Activated CD4-positive, alpha-beta T cell treated with anti-CD3 and anti-CD28 coated beads, Interleukin-10, Interleukin-2, amounts not matched to agents 100 ng/mL and 50 ng/mL, durations not matched to agents 16 hours and 8 hours (primary cell): Measurements from ENCODE around the gene LOX.
A peak's percentile ranks its signal among the peaks of the same experiment; 100 is the strongest.

Experiments used
- DNase-seq: peaks from one replicate; pipeline ENCODE4 v3.0.0-alpha.2; 2020

The LOX gene, protein sequence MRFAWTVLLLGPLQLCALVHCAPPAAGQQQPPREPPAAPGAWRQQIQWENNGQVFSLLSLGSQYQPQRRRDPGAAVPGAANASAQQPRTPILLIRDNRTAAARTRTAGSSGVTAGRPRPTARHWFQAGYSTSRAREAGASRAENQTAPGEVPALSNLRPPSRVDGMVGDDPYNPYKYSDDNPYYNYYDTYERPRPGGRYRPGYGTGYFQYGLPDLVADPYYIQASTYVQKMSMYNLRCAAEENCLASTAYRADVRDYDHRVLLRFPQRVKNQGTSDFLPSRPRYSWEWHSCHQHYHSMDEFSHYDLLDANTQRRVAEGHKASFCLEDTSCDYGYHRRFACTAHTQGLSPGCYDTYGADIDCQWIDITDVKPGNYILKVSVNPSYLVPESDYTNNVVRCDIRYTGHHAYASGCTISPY

DNA sequence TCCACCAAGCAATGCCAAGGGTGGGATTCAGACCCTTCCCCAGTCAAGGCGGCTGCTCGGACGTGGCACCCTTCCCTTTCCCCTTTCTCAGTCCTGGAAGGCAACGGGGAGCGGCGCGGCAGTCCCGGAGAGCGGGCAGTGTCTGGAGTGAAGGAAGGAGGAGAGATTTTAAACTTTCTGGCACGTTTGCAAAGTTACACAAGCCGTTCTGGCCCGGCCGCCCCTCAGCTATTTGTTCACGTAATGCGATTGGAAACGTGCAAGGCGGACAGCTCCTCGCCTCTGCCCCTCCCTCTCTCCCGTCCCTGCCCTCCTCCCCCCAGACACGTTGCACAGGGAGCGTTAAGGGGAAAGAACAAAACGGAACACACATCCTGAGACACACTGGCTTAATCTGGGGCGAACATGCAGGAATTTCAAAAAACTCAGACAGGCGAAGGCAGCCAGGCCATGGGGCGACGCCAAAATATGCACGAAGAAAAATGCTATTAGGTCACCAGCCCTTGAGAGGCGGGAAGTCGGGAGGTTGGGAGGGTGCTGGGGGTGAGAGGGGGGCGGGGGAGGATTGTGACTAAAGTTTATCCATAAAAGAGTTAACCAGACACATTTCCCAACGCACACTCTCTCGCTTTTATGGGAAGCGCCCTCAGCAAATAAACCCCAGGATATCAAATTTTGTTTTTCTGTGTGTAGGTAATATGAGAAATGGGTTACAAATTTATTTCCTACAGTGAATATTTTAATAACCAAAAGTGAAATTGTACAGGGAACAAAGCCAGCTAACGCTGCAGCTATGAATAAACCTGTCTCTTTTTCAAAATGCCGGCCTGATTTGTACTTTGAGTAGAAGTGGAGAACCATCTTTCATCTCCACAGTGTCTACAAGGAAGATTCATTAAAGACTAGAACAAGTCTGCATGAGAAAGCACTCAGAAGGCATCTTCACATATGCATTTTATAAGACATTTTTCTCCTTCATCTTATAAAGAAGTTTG, at the start of gene LOX:
LOX (minus strand) TSS at position 144 of the 995 bp plus-strand sequence. CDS start 274 bp downstream, outside the sequence.
- no peak for DNase-seq

DNA sequence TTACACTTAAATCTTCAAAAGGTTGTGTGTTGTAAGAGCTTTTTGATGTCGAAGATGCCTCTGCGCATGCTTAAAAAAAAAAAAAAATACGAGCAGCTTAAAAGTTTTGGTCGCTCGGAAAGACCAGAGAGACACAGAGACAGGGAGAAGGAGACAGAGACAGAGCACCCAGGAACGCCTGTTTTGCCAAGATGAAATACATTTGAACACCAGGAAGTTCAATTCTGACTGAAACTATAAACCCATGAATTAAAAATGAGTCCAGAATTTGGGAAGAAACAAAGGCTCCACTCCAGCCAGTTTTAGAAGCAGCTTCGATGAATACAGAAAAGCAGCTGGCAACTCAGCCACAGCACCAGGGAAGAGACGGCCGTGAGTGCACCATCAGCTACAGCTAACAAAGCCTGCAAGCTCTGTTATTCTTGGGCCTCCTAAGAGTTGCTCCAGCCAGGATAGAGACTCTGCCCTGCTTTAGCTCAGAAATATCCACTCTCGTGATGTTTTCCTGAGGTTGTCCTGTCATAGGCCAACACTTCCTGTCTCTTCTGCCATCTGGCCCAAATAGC, 48.8 kb upstream of the LOX start:
- no peak for DNase-seq

DNA sequence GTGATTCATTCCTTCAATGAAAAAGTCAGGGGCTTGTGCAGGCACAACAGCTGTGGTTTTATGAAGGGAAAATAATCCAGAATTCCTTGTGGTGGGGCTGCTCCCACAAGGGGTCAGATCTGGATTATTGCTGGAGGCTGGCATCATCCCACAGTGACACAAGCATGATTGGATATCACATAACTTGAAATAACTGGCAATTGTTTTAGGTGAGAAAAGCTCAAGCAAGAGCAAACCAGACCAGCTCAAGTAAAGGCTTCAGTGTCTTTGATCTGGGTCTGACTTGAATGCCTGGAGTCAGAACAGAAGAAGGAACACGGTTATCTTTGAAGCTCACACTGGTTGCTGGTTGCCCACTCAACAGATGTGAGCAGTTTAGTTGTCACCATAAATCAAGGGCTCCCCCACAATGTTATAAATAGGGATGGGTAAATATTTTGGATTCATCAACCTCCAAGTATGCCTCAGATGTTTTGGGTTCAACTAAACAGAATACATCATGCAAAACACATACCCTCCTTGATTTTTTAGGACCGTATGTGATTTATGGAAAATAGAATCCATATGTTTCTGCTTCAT, 48.2 kb upstream of the LOX start:
- DNase-seq = no peak

DNA sequence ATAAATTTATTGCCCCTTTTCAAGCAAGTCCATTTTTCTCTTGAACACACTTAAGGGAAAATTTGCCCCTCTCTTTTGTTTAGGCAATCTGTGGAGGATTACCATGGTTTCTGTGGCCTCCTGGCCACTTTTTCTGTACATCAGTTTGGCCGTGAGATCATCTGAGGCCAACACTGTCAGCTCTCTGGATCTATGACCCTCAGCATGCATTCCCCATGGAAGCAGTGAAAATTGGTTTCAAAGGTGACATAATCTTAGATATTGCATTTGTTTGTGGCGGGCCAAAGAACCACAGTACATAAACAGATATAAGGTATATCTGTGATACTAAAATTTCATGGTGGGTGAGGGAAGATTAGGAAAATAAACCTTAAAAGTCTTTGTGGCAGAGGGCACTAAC, 46.7 kb upstream of the LOX start:
- DNase-seq = no peak

DNA sequence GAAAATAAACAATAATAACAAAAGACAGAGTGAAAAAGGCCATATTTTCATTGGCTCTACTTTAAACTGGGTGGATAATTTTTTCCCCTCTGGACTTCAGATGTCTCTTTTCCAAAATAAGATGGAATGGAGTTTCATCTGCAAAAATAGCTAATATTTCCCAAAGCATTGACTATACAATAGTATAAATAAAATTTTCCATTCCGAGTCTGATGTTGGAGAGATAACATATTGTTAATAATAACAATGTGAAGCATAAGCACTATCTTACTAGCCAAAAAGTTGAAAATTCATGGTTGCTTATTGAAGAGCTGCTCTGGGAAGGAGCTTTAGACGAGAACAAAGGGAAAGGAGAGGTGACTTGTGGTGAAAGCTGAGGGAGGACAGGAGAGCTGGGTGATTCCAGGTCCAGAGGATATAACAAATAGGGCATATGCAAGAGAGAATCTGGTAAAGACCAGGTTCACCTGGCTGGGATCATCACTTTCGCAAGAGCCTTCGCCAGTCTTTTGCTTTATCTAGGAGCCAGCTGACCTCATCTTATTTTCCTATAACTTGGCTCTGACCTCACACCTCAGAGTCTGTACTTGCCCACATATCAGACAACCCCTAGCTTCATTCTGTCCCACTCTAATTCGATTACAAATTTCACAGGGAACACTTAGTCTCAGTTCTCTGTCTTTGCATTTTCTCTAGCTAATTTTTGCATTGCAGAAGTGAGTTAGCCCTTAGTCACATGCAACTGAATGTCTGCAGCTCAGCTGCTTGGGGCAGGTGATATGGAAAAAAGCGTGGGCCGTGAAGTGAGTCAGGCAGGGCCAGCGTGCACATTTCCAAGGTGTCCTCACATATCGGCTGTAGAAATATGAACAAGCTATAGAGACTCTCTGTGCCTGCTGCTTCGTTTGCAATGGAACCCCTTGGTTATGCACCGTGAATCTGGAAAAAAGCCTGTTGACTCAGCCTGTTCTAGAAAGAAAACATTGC, 43.7 kb upstream of the LOX start:
- no peak for DNase-seq

DNA sequence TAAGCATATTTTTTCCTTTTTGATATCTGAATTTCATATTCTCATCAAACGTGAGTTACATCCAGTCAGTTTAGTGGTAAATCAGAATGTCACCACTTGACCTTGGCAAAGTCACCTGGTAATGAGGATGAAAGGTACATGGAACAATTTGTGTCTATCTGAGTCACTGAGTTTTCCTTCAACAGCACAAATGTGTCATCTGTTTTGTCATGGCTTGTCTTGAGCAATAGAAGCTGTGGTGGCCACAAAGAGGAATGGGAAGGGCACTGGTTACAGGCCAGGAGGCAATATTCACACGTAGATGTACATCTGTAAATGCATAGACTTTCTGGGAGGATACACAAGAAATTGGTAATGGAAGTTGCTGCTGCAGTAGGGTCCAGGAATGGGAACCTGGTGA, 42.9 kb upstream of the LOX start:
- DNase-seq = peak; percentile 4

DNA sequence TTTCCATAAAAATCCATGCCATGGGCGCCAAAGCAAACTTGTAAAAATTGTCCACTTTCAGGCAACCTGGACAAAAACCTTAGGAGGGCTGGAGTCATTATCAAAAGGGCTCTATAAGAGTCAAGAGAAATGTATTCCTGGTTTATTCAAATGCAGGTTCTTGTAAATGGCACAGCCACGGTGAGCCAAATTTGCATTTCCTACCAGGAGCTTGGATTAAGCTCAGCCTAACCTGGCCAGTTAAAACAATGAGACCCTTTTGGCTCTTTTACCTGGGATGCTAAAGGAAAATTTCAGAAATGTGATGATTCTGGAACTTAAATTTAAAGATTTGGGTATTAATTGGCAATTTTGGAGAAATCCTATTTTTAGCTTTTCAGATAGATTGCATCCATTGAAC, 42.4 kb upstream of the LOX start:
- no peak for DNase-seq

DNA sequence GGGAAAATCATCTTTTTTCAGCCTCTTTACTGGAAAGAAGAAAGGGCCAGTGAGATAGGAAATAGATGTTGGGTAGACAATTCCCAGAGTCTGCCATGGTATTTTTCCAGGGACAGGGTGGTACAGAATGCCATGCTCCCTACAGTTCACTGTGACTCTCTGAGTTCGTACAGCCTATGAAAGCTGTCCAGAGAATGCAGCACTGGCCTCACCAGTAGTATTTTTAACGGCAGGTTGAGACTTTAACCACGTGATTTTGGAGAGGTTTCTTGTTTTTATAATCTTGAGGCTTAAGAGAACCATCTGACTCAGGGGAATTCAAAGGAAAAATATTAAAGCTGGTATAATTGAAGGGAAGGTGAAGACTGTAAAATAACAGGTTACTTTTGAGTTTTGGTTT, 41.1 kb upstream of the LOX start:
- DNase-seq = no peak

DNA sequence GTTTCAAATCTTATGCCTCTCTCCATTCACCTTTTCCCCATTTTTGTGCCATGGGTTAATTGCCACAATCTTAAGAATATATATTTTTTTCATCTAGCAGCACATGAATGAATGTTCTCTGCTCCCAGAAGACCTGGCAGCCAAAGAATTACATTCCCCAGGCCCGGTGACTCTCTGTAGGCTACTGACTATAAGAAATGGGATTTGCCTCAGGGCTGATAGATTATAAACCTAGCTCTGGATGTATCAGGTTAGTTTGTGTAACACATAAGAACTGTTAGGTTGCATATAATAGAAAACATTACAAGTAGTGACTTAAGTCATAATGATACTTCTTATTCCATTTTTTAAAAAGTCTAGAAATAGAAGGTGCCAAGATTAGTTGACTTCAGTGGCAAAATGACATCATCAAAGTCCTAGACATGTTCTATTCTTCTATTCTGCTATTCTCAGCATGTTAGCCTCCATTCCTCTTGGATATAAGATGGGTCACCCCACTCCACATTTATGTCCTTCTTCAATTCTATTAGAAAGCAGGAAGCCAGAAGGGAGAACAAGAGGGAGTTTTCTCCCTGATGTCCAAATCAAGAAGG, 40.4 kb upstream of the LOX start:
- DNase-seq = no peak

DNA sequence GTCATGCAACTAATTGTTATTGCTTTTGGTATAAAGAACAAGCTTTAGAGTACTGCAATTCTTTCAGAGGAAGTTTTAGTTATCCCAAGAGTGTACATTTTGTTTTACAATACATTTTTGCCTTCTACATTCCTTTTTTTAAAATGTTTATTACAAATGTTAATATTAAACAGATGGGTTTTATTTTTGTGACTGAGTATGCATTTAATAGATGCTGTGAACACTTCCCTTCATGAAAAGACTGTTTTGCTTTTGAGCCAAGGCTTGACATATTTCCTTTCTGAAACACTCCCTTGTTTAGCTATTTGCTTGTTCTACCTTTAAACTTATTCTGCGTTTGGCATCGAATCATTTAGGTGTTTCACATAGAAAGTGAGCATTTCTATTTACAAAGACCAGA, 36.4 kb upstream of the LOX start:
- DNase-seq = no peak

DNA sequence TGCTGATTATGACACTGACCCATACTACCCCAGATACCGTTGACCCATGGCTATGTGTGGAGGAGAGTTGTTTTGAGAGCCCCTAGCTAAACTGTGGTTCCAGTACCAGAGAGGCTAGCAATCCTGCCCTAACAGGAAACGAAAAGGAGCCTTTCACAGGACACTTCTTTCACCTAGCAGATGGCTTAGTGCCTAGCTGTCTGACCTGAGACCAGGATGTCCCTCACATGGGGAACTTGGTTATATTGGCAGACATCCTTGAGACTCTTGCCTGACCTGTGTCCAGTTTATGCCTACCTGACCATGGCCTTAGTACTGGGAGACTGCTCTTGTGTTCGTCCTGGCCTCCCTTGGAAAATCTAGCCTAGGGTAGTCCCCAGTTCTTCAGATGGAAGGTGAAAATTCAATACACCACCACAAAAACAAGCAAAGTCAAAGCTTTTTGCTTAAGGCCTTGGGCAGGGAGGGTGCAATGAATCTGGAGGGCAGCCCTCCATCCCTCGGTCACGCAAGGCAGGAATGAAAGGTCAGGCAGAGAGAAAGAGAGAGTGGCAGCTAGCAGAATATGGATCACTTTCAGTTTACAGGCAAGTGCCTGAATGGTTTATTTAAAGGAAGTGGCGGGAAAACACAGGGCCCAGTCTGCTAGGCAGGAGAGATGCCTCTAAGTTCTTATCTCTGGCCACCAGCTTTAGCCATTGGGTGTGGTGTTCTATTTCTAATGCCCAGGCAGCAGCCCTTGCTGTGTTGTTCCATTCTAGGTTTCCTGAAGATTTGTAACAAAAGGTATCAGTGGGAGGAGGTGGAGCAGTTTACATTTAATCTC, 34.9 kb upstream of the LOX start:
- DNase-seq = no peak

DNA sequence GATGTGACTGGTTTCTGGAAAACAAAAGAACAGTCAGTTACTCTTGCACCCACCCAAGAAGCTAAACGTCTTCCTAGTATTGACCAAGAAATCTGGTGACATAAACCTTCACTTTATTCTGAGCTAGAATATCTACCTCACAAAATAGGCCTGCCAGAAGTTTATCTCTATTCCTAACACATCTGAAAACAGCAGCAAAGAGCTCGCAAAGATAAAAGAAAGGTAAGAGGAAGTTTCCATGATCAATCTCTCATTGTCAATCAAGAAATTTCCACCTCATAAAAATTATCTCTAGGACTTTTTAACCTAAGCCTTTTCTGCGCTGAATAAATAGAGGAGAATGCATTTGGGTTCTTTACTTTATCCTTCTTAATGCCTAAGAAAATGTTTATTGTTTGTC, 34.0 kb upstream of the LOX start:
- no peak for DNase-seq

DNA sequence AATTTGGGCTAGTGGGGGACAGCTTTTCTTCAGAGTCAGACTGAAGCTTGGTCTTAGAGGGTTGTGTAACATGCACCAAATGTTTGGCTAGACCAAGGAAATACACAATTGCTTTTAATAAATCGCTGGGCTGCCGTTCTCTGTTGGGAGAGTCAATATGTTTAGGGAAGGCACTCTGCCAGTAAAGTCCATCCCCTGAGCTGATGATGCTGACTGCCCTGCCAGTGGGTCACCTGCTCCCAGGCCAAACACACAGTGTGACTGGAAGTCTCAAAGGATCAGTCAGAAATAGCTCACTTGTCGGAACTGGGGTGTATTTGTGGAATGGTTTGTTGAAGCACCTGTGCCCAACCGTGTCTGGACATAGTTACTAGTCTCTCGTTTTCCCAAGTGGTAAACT, 33.4 kb upstream of the LOX start:
- DNase-seq = no peak

DNA sequence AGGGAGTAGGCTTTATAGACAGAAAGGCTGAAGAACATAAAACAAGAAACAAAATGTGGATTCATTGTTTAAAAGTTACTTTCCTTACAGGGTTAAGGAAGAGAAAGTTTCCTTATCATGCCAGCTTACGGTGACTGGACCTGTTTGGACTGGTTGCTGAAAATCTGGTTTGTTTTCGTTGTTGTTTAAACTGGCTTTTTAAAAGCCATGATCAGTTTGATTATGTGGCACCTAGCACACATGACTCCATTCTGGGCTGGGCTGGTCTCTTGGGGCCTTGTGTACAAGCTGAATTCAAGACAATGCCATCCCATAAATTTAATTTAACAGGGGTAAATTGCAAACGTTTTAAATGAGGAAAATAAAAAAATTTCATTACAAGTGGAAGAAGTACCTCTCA, 32.9 kb upstream of the LOX start:
- DNase-seq = no peak

DNA sequence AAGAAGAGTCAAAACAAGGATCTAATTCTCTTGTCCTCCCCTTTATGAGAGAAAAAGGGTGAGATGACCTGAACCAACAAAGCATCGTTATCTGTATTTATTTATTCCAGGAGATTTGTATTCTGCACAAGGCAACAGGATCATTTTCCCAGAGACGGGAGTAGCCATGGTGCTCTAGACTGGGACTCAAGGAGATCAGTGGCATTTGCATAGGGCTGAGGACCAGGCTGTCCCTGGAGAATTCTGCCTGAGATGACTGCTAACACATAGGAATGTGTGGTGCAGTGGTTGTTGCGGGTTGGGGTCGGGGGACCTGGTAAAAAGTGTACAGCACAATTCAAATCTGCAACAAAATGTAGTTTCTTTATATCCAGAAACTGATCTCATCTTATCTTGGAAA, 29.0 kb upstream of the LOX start:
- no peak for DNase-seq

DNA sequence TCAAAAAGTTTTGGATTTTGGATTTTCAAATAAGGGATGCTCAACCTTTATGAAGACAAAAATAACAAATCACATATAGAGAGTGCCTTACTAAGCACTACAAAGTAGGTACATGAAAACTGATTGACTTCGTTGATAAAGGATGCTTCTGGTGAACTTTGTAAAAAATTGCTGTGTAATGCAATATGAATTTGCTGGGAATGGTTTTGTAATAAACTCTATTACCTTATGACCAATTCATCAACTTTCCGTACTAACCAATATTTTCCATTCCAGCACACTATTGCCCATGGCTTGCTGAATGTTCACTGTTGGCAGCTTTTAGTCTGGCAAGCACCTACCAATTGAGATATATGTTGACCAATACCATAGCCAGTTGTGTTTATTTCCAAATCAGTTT, 27.9 kb upstream of the LOX start:
- no peak for DNase-seq

DNA sequence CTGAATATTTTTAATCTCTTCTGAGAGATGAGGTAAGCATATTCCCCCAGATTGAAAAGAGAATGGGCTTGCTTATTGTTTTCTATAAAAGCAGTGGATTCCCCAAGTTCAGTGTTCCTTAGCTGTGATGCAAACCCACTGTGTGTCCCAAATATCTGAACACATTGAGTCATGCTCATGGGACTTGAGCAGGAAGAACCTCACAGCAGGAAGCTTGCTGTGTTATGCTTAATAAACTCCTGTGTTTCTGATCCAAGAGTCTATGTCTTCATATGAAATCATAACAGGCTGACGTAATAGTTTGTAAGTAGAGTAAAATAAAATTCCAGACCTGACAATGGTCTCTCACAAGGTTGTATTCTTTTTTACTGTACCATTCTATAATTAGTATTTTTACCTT, 24.8 kb upstream of the LOX start:
- DNase-seq = no peak

DNA sequence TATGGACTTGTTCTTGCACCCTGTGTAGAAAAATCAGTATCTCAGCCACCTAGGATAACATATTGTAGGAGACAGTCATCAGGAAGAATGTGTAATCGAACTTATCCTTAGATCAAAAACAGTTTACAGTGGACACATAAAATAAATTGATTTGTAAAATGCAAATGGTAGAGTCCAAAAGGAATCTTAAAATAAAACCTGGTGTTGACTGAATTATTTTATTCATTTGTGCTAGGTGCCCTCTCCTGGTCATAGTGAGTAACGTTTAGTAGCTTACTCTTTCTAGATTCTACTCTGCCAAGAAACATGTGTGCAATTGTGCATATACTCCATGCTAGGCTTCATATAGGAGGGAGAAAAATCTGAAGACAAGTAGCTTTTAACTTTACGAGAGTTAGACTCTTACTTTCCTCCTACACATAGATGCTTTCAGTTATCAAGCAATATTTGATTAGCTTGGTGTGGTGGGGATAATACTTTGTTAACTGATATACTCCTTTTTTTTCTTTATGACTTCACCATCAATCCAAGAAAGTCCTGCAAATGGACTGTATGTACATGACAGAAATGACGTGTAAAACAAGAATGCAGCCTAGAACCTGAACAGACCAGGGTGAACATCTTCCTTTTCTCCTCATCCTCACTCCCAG, 23.7 kb upstream of the LOX start:
- peak; percentile 35 for DNase-seq

DNA sequence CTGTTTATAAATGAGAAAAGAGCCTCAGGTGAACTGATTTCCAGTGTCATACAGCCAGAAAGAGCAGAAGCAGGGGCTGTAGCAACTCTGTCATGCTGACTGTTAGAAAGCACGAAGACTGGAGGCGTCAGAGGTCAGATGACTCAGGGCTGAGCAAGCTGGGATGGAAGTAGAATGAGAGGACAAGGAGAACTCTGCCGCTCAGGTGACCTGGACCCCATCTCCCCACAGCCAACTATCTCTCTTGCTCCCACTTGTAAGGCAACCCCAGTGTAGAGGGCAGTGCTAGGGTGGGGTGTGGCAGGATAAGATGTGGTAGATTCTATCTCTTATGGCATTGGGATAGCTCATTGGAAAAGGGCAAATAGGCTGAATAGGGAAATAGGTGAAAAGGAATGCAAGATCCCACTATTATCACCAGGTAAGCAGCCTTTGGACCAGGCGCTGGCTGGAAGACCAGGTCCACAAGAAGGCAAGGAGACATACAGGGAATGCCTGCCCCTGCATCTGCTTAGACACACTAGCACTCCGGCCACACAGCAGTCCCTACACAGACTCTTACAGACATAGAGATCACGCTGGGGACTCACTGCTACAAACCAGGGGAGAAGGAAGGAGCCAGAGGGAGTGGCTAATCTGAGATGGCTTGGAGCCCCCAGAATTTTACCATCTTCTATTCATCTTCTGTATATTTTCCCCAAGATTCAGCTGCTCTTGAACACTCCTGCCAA, 21.2 kb upstream of the LOX start:
- DNase-seq = no peak
